Stomach smooth muscle (tissue), 2 donors: ENCODE measurements around the gene AP3B2.
"Not testable (repeated sequence)": the region's sequence is repeated elsewhere in the genome, so short reads cannot be mapped to it uniquely, and the experiment has no call there.

Experiments used
- H3K27ac ChIP-seq: one replicate; pipeline ENCODE4 v1.7.0; 2013; ENCODE audit warnings: mild to moderate bottlenecking, low read length, inconsistent platforms
- H3K27me3 ChIP-seq, 2 donors: one replicate each; pipeline ENCODE4 v1.7.0; 2013; ENCODE audit warnings: low read length in 2 of 2; ENCODE audit not compliant: insufficient read depth in 2 of 2, control insufficient read depth in 1 of 2
- H3K36me3 ChIP-seq, 2 donors: one replicate each; pipeline ENCODE4 v1.7.0; 2013; ENCODE audit warnings: low read length in 2 of 2; ENCODE audit not compliant: control insufficient read depth in 2 of 2, insufficient read depth in 2 of 2
- H3K4me1 ChIP-seq: one replicate; pipeline ENCODE4 v1.7.0; 2013; ENCODE audit warnings: low read length; ENCODE audit not compliant: control insufficient read depth, insufficient read depth
- H3K4me3 ChIP-seq, 2 donors: one replicate each; pipeline ENCODE4 v1.7.0; 2013; ENCODE audit warnings: low read length in 2 of 2
- H3K9ac ChIP-seq, 2 donors: one replicate each; pipeline ENCODE4 v1.7.0; 2013; ENCODE audit warnings: low read length in 2 of 2, mild to moderate bottlenecking in 1 of 2
- H3K9me3 ChIP-seq, 2 donors: one replicate each; pipeline ENCODE4 v1.7.0; 2013; ENCODE audit warnings: low read length in 2 of 2; ENCODE audit not compliant: control insufficient read depth in 2 of 2
- donor health status: healthy.
- donor health status: Pancreatic carcinoma.

The AP3B2 gene

DNA sequence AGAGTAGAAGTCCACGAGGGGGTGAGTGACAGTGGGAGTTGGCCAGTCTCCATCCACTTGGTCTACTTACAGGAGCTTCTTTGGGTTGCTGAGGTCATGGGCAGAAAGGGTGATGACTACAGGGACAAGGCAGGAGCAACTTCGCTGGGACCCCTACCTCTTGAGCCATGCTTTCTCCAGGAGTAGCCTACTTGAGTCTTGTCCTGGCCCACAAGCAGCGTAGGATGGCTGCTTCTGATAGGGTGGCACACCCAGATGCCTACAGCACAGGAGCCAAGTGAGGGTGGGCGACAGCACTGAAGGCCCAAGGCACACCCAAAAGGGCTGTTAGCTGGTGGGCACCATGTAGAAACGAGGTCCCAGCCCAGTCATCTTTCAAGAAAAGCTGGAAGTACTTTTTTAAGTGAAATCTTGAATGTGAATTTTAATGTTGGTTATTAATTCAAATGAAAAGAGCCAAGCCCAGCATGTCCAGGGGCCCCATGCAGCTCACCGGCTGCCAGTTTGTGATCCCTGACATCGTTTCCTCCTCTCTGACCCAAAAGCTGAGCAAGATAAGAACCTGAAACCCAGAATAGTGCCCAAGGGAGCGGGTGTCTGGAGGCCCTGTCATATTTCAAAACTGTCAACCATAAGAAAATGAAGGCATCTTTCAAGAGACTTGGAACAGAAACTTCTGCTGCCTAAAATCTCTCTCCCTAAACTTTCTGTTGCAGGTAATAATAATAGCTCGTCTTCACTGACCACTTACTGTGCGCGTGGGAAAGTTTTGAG, 60.3 kb downstream of the AP3B2 start:
- Histone ChIP-seq H3K9me3 (no peaks in the 10 kb centered on the region), H3K27me3 (peaks cover 8 to 29% of the 10 kb centered on the region in 2 donors), H3K4me1 (peaks cover 25% of the 10 kb centered on the region), H3K36me3 (no peaks in the 10 kb centered on the region), H3K4me3 (no peak overlapping the region), H3K27ac (no peak overlapping the region), H3K9ac (no peak overlapping the region)

GRCh38 chr15:82648257-82649103, 61.2 kb downstream of the AP3B2 start:
- Histone ChIP-seq H3K4me1 (peaks cover 25% of the 10 kb centered on the region), H3K36me3 (no peaks in the 10 kb centered on the region), H3K4me3 (peak overlapping the region; percentile 70 to 71), H3K27ac (no peak overlapping the region), H3K9ac (no peak overlapping the region), H3K27me3 (peaks cover 12 to 31% of the 10 kb centered on the region in 2 donors), H3K9me3 (no peaks in the 10 kb centered on the region)

GRCh38 chr15:82647835-82648256, 61.8 kb downstream of the AP3B2 start:
- Histone ChIP-seq H3K36me3 (no peaks in the 10 kb centered on the region), H3K9ac (no peak overlapping the region), H3K4me3 (peak overlapping the region; percentile 70 to 71), H3K4me1 (peaks cover 25% of the 10 kb centered on the region), H3K27me3 (peaks cover 12 to 35% of the 10 kb centered on the region in 2 donors), H3K9me3 (no peaks in the 10 kb centered on the region), H3K27ac (no peak overlapping the region)

- Histone ChIP-seq H3K27ac (no peak within 1 kb of the TSS), H3K9me3 (no peaks in the 10 kb centered on the region), H3K36me3 (no peaks in the 10 kb centered on the region), H3K9ac (no peak within 1 kb of the TSS), H3K27me3 (peaks cover 14 to 37% of the 10 kb centered on the region in 2 donors), H3K4me1 (peaks cover 25% of the 10 kb centered on the region), H3K4me3 (peak within 1 kb of the TSS; percentile 70 to 71)
Observed at GRCh38 chr15:82647045-82647834, 62.4 kb downstream of the AP3B2 start, which contains the start of gene CPEB1. Gene CPEB1 (minus strand): TSS chr15:82647363. CDS start chr15:82628459, 18,904 bp downstream.

GRCh38 chr15:82646250-82647044, 63.2 kb downstream of the AP3B2 start:
- Histone ChIP-seq H3K4me1 (peaks cover 25% of the 10 kb centered on the region), H3K27me3 (peaks cover 14 to 37% of the 10 kb centered on the region in 2 donors), H3K36me3 (no peaks in the 10 kb centered on the region), H3K4me3 (peak overlapping the region; percentile 70 to 71), H3K9me3 (no peaks in the 10 kb centered on the region), H3K9ac (no peak overlapping the region), H3K27ac (no peak overlapping the region)

DNA sequence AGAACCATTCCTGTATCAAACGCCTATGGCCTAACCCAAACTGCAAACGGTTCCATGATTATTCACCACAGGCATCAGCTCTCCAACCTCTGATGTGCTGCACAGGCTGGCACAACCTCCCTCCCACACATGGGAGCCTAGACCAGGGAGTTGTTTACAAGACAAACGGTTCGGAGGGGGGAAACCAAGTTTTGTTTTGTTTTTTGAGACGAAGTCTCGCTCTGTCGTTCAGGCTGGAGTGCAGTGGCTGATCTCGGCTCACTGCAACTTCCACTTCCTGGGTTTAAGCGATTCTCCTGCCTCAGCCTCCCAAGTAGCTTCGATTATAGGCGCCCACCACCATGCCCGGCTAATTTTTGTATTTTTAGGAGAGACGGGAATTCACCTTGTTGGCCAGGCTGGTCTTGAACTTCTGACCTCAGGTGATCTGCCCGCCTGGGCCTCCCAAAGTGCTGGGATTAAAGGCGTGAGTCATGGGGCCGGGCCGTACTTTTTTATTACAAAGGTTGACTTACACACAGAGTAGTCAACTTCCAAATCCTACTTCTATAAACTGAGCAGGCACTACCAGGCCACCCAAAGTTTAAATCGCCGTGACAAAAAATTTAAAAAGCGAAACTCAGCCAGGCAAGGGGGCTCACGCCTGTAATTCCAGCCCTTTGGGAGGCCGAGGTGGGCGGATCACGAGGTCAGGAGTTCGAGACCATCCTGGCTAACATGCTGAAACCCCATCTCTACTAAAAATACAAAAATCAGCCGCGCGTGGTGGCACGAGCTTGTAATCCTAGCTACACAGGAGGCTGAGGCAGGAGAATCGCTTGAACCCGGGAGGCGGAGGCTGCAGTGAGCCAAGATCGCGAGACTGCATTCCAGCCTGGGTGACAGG, 64.5 kb downstream of the AP3B2 start:
- H3K4me3 ChIP-seq, H3K36me3 ChIP-seq, H3K9me3 ChIP-seq, H3K9ac ChIP-seq, H3K27ac ChIP-seq: not testable (repeated sequence)
- Histone ChIP-seq H3K4me1 (peaks cover 25% of the 10 kb centered on the region), H3K27me3 (peaks cover 16 to 37% of the 10 kb centered on the region in 2 donors)

DNA sequence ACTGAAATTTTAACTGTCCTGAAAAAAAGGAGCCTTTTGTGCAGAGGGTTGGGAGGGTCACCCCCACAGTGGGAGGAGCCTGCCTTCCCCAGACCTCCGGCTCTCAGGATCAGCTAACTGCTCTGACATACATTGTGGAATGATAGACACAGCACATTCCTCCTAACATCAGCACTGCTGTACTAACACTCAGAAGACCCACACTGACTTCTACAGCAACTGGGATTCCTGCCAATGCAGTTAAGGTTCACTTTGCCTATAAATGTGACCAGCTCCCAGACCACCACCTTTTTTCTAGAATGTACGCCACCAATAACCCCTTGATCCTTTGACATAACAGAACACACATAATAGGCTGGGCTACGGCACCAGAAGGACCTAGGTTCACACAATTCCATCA, 65.7 kb downstream of the AP3B2 start:
- no peak overlapping the region for H3K27ac ChIP-seq
- H3K9ac ChIP-seq, result no peak overlapping the region
- H3K27me3 ChIP-seq, result peaks cover 19 to 37% of the 10 kb centered on the region in 2 donors
- H3K4me3 ChIP-seq, result no peak overlapping the region
- no peaks in the 10 kb centered on the region for H3K36me3 ChIP-seq
- H3K9me3 ChIP-seq, result no peaks in the 10 kb centered on the region
- H3K4me1 ChIP-seq, result peaks cover 25% of the 10 kb centered on the region

GRCh38 chr15:82642656-82643055, 67.0 kb downstream of the AP3B2 start:
- Histone ChIP-seq H3K9ac (no peak overlapping the region), H3K36me3 (no peaks in the 10 kb centered on the region), H3K9me3 (no peaks in the 10 kb centered on the region), H3K4me3 (no peak overlapping the region), H3K27ac (no peak overlapping the region), H3K27me3 (peaks cover 19 to 32% of the 10 kb centered on the region in 2 donors), H3K4me1 (peaks cover 16% of the 10 kb centered on the region)

GRCh38 chr15:82641129-82641798, 68.4 kb downstream of the AP3B2 start:
- no peaks in the 10 kb centered on the region for H3K9me3 ChIP-seq
- H3K36me3 ChIP-seq, result no peaks in the 10 kb centered on the region
- no peak overlapping the region for H3K4me3 ChIP-seq
- no peak overlapping the region for H3K9ac ChIP-seq
- H3K4me1 ChIP-seq, result peaks cover 3% of the 10 kb centered on the region
- peaks cover 18 to 19% of the 10 kb centered on the region in 2 donors for H3K27me3 ChIP-seq
- no peak overlapping the region for H3K27ac ChIP-seq
